ENCODE data around the gene SLC19A1.

SLC19A1 gene

DNA sequence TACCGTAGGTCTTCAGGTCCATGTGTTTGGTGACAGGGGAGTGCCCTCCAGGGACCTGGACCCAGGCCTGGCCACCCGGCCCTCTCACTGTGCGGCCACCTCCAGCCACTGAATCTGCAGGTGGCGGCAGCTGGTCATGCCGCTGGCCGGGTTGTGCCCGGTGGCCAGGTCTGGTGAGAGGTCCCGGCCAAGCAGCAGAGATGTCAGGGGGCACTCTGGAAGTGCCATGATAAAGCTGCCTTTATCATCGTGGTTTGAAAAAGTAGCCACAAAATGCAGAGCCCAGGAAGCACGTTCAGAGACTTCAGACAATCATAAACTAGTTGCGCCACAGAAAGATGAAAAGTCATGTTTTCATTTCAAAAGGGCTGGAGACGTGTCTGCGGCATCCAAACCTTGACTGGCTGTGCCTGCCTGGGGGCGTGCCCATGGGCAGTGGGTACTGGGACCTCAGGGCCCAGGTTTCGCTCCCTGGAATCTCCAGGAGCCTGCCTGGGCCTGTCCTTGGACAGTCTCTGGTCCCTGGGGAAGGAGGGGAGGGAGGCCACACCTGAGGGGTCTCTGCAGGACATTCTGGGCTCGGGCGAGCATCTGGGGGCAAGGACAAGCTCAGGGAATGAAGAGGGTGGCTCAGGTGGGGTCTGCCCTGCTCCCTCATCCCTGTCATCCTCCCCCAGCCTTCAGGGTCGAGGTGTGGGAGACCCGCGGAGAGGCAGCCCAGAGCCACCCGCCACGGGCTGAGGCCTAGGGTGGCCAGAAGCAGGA lies 92.4 kb downstream of the SLC19A1 start:
- DNase-seq, result no peak

DNA sequence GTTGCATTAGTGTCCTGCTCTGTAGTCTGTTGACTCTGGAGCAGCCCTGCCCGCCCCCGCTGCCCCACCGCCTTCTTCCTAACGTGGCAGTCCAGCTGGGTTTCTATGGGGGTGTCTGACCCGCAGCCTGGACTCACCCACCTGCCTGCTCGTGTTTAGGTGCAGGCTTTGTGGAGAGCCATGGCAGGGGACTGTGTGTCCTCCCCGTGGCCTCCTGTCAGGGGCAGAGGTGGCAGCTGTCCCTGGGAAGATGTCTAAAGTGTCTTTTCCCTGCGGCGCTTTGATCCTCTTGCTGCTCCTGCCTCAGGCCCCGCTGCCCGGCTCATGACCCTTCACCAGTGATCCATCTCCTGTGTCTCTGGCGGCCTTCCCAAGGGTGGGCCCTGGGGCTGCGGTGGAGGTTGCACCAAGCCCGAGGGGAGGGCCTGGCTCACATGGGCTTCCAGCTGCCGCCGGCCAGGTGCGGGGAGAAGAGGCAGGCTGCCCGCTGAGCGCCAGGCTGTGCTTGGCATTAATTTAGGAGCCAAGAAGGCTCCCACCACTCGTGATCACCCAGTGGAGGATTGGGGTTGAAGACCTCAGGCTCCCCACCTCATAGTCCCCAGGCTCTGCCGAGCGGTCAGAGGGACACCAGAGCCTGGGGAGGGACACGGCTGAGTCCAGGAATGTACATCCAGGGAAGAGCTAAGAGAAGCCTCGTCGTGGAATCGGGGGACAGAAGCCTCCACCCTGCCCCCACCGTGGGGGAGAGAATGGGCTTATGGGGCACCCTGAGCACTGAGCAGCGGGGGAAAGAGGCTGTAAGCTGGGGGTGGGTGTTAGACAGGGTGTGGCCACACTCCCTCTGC lies 93.2 kb downstream of the SLC19A1 start:
- no peak for DNase-seq

DNA sequence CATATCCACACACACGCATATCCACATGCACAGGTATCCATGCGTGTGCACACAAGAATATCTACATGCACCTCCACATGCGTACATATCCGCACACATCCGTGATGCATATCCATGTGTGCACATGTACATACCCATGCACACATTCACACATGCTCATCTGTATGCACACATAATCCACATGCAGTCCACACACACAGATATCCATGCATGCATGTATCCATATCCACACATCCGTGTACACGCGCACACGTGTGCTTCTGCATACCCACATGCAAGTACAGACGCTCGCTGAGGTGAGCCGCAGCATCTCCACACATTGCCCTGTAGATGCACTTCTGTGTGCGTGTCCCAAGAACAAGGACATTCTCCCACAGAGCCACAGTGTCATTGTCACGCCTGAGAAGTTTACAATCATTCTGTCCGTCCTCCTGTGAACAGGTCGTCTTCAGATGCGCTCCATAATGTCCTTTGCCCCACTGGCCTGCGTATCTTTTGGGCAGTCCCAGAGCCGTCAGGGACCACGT lies 93.9 kb downstream of the SLC19A1 start:
- DNase-seq, result no peak

Data from midbrain (tissue), 1 donor.